Measurements from ENCODE around the gene STK35. TPM values are rescaled to one million over a fixed set of nuclear protein-coding genes. Genes with fewer than 3 reads are reported as not detected.

STK35 gene
- total and polyA plus RNA-seq, 4 experiments from 2014 or later: 5.9 to 19.3 (median 12.5) TPM

DNA sequence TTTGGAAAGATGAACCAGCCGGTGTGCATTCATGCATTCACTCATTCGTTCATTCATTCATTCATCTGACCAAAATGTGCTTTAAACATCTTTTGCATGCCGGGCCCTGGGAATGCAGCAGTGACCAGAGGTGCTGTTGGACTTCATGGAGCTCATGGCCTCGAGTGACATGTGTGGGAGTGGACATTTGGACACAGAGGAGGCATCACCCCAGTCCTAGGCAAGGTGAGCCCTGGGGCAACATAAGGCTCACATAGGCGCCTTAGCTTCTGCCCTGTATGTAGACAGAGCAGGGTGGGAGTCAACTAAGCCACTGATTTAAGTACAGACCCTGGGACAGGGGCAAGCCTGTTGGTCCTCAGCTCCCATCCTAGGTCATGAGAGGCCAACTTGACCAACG, 71.6 kb downstream of the STK35 start:
- H3K27ac Mint-ChIP-seq: no peak overlapping the region
- no peak overlapping the region for H3K4me3 Mint-ChIP-seq
- peaks cover 3 to 6% of the 10 kb centered on the region in 2 donors for H3K27me3 Mint-ChIP-seq
- no peaks in the 10 kb centered on the region for H3K36me3 Mint-ChIP-seq
- no peak overlapping the region for H3K4me3 ChIP-seq (ENCODE audit: low read length in 2 of 2)
- no peak for DNase-seq
- no peaks in the 10 kb centered on the region for H3K9me3 Mint-ChIP-seq
- intact Hi-C loops (cut with micrococcal nuclease): no loop called here
- peaks cover 2 to 4% (median 3%) of the 10 kb centered on the region in 4 donors for H3K4me1 Mint-ChIP-seq
- ChIA-PET POLR2A (ENCODE audit: partially characterized antibody) (interaction anchor here (1.0 kb wide), 1 partner anchor 208 kb away, joined by 5 read pairs; no protein-coding TSS in a partner anchor), CTCF (ENCODE audit: partially characterized antibody) (interaction anchor here (1.0 to 8.1 kb wide), 15 partner anchors 9 to 408 kb away, joined by 3 to 151 read pairs (median 4); no protein-coding TSS in a partner anchor)
- H3K4me1 ChIP-seq (ENCODE audit: insufficient read depth, low read length): no peaks in the 10 kb centered on the region
- H3K9me3 ChIP-seq (ENCODE audit: control insufficient read depth in 1 of 2, low read length in 2 of 2): no peaks in the 10 kb centered on the region
- no peak overlapping the region for H3K27ac ChIP-seq (ENCODE audit: low read depth, low read length)
- no peaks in the 10 kb centered on the region for H3K36me3 ChIP-seq (ENCODE audit: insufficient read depth, low read length)
- no peaks in the 10 kb centered on the region for H3K27me3 ChIP-seq (ENCODE audit: insufficient read depth, low read length)

DNA sequence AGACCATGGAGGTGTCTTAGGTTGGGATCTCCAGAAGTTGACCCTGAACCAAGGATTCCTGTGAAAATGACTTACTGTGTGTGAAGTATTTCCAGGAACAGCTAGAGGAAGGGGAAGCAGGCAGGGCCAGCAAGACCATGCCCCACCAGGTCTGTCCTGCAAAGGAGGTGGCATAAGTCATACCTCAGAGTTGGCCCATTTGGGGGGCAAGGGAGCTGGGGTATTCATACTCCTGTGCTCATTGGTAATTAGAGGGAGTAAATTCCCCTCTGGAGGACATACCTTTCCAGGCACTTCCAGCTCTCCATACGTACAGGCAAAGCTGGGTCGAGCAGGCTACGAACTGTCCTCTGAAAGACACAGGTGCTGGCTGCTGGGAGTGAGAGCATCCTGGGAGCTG, 72.4 kb downstream of the STK35 start:
- H3K9me3 ChIP-seq (ENCODE audit: control insufficient read depth in 1 of 2, low read length in 2 of 2): no peaks in the 10 kb centered on the region
- H3K36me3 ChIP-seq (ENCODE audit: insufficient read depth, low read length): no peaks in the 10 kb centered on the region
- no peak overlapping the region for H3K4me3 ChIP-seq (ENCODE audit: low read length in 2 of 2)
- no peak for DNase-seq
- intact Hi-C loops (cut with micrococcal nuclease): no loop called here
- Mint-ChIP-seq H3K27me3 (peaks cover 3 to 6% of the 10 kb centered on the region in 2 donors), H3K9me3 (no peaks in the 10 kb centered on the region), H3K4me1 (peaks cover 2 to 4% (median 3%) of the 10 kb centered on the region in 4 donors), H3K36me3 (no peaks in the 10 kb centered on the region), H3K4me3 (no peak overlapping the region), H3K27ac (no peak overlapping the region)
- H3K27ac ChIP-seq (ENCODE audit: low read depth, low read length): no peak overlapping the region
- no peaks in the 10 kb centered on the region for H3K27me3 ChIP-seq (ENCODE audit: insufficient read depth, low read length)
- no peaks in the 10 kb centered on the region for H3K4me1 ChIP-seq (ENCODE audit: insufficient read depth, low read length)
- ChIA-PET CTCF (ENCODE audit: partially characterized antibody) (interaction anchor here (0.8 to 8.1 kb wide), 4 partner anchors 15 to 210 kb away, joined by 3 to 151 read pairs (median 29); no protein-coding TSS in a partner anchor), POLR2A (ENCODE audit: partially characterized antibody) (no interaction called here)

DNA sequence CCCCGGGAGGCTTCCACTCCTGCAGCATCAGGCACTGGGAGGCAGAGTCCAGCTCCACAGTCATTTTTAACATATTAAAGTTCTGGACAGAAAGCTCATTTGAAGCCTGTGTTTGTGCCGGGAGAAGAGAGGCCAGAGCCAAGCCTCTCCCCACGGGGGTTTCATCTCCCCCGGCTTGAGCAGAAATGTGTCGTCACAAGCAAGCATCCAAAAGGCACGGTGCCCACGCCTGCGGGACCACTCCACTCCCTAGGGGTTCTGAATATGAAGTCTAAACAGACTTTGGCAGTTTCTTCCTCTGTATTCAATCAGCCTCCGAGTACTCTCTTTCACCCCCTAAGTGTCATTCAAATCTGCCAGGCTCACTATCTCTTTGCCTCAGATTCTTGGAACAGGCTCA, 75.3 kb downstream of the STK35 start:
- Mint-ChIP-seq H3K4me3 (no peak overlapping the region), H3K27ac (no peak overlapping the region), H3K36me3 (no peaks in the 10 kb centered on the region), H3K27me3 (peaks cover 3 to 6% of the 10 kb centered on the region in 2 donors), H3K9me3 (no peaks in the 10 kb centered on the region), H3K4me1 (peaks cover 2 to 4% (median 3%) of the 10 kb centered on the region in 4 donors)
- intact Hi-C loops (cut with micrococcal nuclease): no loop called here
- Histone ChIP-seq H3K9me3 (ENCODE audit: control insufficient read depth in 1 of 2, low read length in 2 of 2) (no peaks in the 10 kb centered on the region), H3K4me3 (ENCODE audit: low read length in 2 of 2) (no peak overlapping the region), H3K27me3 (ENCODE audit: insufficient read depth, low read length) (no peaks in the 10 kb centered on the region), H3K36me3 (ENCODE audit: insufficient read depth, low read length) (no peaks in the 10 kb centered on the region), H3K4me1 (ENCODE audit: insufficient read depth, low read length) (no peaks in the 10 kb centered on the region), H3K27ac (ENCODE audit: low read depth, low read length) (no peak overlapping the region)
- ChIA-PET CTCF (ENCODE audit: partially characterized antibody) (interaction anchor here (8.1 kb wide), 1 partner anchor 213 kb away, joined by 151 read pairs; no protein-coding TSS in a partner anchor), POLR2A (ENCODE audit: partially characterized antibody) (no interaction called here)
- no peak for DNase-seq

- H3K4me1 Mint-ChIP-seq: peaks cover 0 to 4% (median 0%) of the 10 kb centered on the region in 4 donors
- CTCF ChIA-PET (ENCODE audit: partially characterized antibody): no interaction called here
- POLR2A ChIA-PET (ENCODE audit: partially characterized antibody): no interaction called here
Observed at GRCh38 chr20:2178318-2179232, 76.9 kb downstream of the STK35 start.

DNA sequence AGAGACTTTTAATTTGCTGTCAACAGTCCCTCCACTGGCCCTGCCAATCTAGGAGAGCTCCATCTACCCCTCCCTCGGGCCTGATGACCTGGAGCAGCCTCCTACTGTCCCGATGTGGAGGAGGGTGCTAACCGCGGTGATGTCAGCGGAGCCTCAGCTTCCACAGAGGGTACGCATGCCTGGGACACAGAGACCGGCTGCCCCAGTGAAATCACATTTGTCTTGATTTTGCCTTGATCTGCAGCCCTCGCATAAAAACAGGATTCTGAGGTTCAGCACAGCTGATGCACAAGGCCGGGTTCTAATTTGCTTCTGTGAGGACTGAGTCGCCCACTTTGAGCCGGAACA, 77.6 kb downstream of the STK35 start:
- intact Hi-C loops (cut with micrococcal nuclease): no loop called here
- Mint-ChIP-seq H3K27ac (no peak overlapping the region), H3K4me3 (no peak overlapping the region), H3K36me3 (no peaks in the 10 kb centered on the region), H3K27me3 (peaks cover 0 to 1% of the 10 kb centered on the region in 2 donors), H3K4me1 (peaks cover 0 to 4% (median 0%) of the 10 kb centered on the region in 4 donors), H3K9me3 (no peaks in the 10 kb centered on the region)
- Histone ChIP-seq H3K36me3 (ENCODE audit: insufficient read depth, low read length) (no peaks in the 10 kb centered on the region), H3K27ac (ENCODE audit: low read depth, low read length) (no peak overlapping the region), H3K27me3 (ENCODE audit: insufficient read depth, low read length) (no peaks in the 10 kb centered on the region), H3K4me1 (ENCODE audit: insufficient read depth, low read length) (no peaks in the 10 kb centered on the region), H3K4me3 (ENCODE audit: low read length in 2 of 2) (no peak overlapping the region), H3K9me3 (ENCODE audit: control insufficient read depth in 1 of 2, low read length in 2 of 2) (no peaks in the 10 kb centered on the region)
- ChIA-PET POLR2A (ENCODE audit: partially characterized antibody) (interaction anchor here (0.8 kb wide), 1 partner anchor 76 kb away, joined by 3 read pairs; no protein-coding TSS in a partner anchor), CTCF (ENCODE audit: partially characterized antibody) (no interaction called here)
- no peak for DNase-seq

More at GRCh38 chr20:2178318-2179232, 76.9 kb downstream of the STK35 start:
- Histone ChIP-seq H3K27ac (ENCODE audit: low read depth, low read length) (no peak overlapping the region), H3K27me3 (ENCODE audit: insufficient read depth, low read length) (no peaks in the 10 kb centered on the region), H3K4me3 (ENCODE audit: low read length in 2 of 2) (no peak overlapping the region), H3K9me3 (ENCODE audit: control insufficient read depth in 1 of 2, low read length in 2 of 2) (no peaks in the 10 kb centered on the region), H3K36me3 (ENCODE audit: insufficient read depth, low read length) (no peaks in the 10 kb centered on the region), H3K4me1 (ENCODE audit: insufficient read depth, low read length) (no peaks in the 10 kb centered on the region)
- Mint-ChIP-seq H3K36me3 (no peaks in the 10 kb centered on the region), H3K27me3 (peaks cover under 1 to 1% of the 10 kb centered on the region in 2 donors), H3K27ac (peak overlapping the region in 1 of 7 donors; percentile 25), H3K9me3 (no peaks in the 10 kb centered on the region), H3K4me3 (no peak overlapping the region)
- intact Hi-C loops (cut with micrococcal nuclease): no loop called here
- no peak for DNase-seq

DNA sequence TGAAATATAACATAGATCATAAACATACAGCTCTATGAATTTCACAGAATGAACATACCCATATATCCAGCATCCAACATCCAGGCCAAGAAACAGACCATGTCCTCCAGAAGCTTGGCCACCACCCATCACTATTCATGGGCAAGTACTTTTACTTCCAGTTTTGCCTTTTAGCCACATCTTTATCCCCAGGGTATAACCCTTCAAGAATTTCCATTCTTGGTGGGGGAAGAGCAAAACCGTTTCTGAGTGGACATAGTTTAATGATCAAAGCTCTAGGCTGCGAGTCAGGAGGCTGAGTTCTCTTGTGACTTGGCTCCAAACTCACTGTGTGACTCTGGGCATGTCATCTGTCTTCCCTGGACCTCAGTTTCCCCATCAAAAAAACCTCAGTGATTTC, 78.3 kb downstream of the STK35 start:
- POLR2A ChIA-PET (ENCODE audit: partially characterized antibody): interaction anchor here (0.8 kb wide), 1 partner anchor 77 kb away, joined by 3 read pairs; no protein-coding TSS in a partner anchor
- H3K36me3 ChIP-seq (ENCODE audit: insufficient read depth, low read length): no peaks in the 10 kb centered on the region
- H3K4me3 Mint-ChIP-seq: no peak overlapping the region
- no peak overlapping the region for H3K27ac Mint-ChIP-seq
- no peak overlapping the region for H3K4me3 ChIP-seq (ENCODE audit: low read length in 2 of 2)
- H3K27me3 ChIP-seq (ENCODE audit: insufficient read depth, low read length): no peaks in the 10 kb centered on the region
- H3K27ac ChIP-seq (ENCODE audit: low read depth, low read length): no peak overlapping the region
- H3K36me3 Mint-ChIP-seq: no peaks in the 10 kb centered on the region
- no peaks in the 10 kb centered on the region for H3K9me3 Mint-ChIP-seq
- intact Hi-C loops (cut with micrococcal nuclease): no loop called here
- H3K9me3 ChIP-seq (ENCODE audit: control insufficient read depth in 1 of 2, low read length in 2 of 2): no peaks in the 10 kb centered on the region
- DNase-seq: no peak
- peaks cover 0 to 1% of the 10 kb centered on the region in 2 donors for H3K27me3 Mint-ChIP-seq
- H3K4me1 ChIP-seq (ENCODE audit: insufficient read depth, low read length): no peaks in the 10 kb centered on the region
- CTCF ChIA-PET (ENCODE audit: partially characterized antibody): interaction anchor here (0.9 kb wide), 1 partner anchor 20 kb away, joined by 3 read pairs; no protein-coding TSS in a partner anchor
- peaks cover 0 to 4% (median 0%) of the 10 kb centered on the region in 4 donors for H3K4me1 Mint-ChIP-seq

DNA sequence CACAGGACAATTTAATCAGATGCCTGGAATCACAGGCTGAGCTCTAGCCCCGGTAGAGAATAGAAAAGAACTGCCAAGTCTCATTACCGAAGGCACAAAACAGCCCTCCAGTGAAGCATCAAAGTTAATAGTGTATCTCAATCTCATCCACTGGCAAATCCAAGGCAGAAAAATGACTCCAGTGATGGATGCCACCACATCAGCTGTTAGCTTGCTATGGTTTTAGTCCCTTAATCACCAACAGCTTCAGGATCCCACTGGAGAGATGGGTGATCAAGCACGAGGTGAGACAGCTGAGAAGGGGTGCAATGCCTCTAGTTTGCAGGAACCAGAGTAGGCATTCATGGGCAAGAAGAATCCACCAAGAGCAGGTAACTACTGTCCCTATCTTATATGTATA, 81.8 kb downstream of the STK35 start:
- CTCF ChIA-PET (ENCODE audit: partially characterized antibody): interaction anchor here (3.4 kb wide), 1 partner anchor 11 kb away, joined by 19 read pairs; no protein-coding TSS in a partner anchor
- no peak overlapping the region for H3K4me3 Mint-ChIP-seq
- POLR2A ChIA-PET (ENCODE audit: partially characterized antibody): no interaction called here

More for the DNA sequence above, 81.8 kb downstream of the STK35 start:
- Mint-ChIP-seq H3K36me3 (no peaks in the 10 kb centered on the region), H3K9me3 (peaks cover 0 to 15% (median 9%) of the 10 kb centered on the region in 8 donors), H3K4me1 (peaks cover 0 to 4% (median 0%) of the 10 kb centered on the region in 4 donors), H3K27me3 (no peaks in the 10 kb centered on the region), H3K27ac (no peak overlapping the region)
- Histone ChIP-seq H3K27me3 (ENCODE audit: insufficient read depth, low read length) (no peaks in the 10 kb centered on the region), H3K4me3 (ENCODE audit: low read length in 2 of 2) (no peak overlapping the region), H3K9me3 (ENCODE audit: control insufficient read depth in 1 of 2, low read length in 2 of 2) (no peaks in the 10 kb centered on the region), H3K27ac (ENCODE audit: low read depth, low read length) (no peak overlapping the region), H3K36me3 (ENCODE audit: insufficient read depth, low read length) (no peaks in the 10 kb centered on the region), H3K4me1 (ENCODE audit: insufficient read depth, low read length) (no peaks in the 10 kb centered on the region)
- DNase-seq: no peak
- intact Hi-C loops (cut with micrococcal nuclease): no loop called here

Measured in CD4-positive, alpha-beta memory T cell (primary cell).